GM20000 (cell line): ENCODE results near the gene HORMAD2.

Experiments
- DNase-seq: peaks from one replicate; pipeline ENCODE4 v3.0.0; 2012; ENCODE audit warnings: low spot score
- TF ChIP-seq, protein P1 (sequence below): IDR thresholded peaks from 2 replicates; pipeline ENCODE4 v1.5.1; 2012; ENCODE audit warnings: mild to moderate bottlenecking, control low read depth; ENCODE audit errors: extremely low read depth, missing control alignments

Gene HORMAD2

DNA sequence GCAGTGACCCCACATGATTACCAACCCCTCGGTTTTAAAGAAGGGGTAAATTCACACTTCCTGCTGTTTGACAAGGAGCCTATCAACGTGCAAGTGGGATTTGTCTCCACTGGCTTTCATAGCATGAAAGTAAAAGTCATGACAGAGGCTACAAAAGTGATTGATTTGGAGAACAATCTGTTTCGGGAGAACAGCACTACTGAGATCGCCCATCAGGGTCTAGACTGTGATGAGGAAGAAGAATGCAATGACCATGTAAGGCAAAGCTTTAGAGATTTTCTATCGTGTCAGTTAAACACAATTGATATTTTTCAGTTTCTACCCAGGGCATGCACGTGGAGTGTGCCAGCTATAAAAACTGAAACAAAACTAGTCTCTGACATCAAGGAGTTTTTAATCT, 41.7 kb downstream of the HORMAD2 start:
- TF ChIP-seq, protein P1, sequence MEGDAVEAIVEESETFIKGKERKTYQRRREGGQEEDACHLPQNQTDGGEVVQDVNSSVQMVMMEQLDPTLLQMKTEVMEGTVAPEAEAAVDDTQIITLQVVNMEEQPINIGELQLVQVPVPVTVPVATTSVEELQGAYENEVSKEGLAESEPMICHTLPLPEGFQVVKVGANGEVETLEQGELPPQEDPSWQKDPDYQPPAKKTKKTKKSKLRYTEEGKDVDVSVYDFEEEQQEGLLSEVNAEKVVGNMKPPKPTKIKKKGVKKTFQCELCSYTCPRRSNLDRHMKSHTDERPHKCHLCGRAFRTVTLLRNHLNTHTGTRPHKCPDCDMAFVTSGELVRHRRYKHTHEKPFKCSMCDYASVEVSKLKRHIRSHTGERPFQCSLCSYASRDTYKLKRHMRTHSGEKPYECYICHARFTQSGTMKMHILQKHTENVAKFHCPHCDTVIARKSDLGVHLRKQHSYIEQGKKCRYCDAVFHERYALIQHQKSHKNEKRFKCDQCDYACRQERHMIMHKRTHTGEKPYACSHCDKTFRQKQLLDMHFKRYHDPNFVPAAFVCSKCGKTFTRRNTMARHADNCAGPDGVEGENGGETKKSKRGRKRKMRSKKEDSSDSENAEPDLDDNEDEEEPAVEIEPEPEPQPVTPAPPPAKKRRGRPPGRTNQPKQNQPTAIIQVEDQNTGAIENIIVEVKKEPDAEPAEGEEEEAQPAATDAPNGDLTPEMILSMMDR, result no peak
- no peak for DNase-seq

DNA sequence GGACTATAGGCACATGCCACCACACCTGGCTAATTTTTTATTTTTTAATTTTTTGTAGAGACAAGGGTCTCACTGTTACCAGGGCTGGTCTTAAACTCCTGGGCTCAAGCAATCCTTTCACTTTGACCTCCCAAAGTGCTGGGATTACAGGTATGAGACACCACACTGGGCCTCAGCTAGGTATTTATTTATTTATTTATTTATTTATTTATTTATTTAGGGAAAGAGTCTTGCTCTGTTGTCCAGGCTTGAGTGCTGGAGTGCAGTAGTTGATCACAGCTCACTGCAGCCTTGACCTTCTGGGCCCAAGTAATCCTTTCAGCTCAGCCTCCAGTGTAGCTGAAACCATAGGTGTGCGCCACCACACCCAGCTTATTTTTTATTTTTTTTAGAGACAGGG, 43.2 kb downstream of the HORMAD2 start:
- no peak for DNase-seq
- TF ChIP-seq, protein P1, result no peak

DNA sequence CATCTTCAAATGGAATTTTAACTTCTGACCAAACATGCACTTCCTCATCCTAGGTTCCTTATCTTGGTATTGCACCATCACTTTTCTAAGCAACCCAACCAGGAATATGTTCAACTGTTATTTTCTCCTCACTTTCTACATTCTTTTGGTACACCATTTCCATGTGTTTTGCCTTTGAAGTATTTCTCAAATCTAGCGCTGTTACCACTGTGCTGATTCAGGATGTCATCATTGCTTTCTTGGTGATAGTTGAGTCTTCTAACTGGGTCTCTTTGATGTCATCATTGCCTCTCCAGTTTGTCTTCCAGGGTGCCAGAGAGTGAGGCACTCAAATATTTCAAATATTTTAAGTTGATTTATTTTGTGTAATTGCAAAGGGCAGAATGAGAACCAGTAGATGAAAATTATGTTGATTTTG, 47.5 kb downstream of the HORMAD2 start:
- TF ChIP-seq, protein P1, result no peak
- no peak for DNase-seq

DNA sequence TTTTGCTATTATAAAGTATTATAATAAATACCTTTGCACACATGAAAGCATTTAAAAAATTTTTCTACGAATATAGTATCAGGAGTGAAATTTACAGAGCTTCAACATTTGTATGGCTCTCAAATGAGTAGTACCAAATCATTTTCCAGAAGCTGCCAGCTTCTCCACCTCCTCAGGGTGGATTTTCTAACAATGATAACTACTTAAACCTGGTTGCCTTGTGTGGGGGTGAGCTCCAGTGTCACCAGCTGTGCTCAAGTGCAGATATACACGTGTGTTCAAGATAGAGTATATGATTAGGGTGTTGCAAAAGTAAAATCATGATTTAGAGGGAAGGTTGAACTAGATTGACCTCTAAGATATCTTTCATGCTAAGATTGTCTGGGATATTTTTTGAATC, 48.2 kb downstream of the HORMAD2 start:
- TF ChIP-seq, protein P1, result no peak
- no peak for DNase-seq

DNA sequence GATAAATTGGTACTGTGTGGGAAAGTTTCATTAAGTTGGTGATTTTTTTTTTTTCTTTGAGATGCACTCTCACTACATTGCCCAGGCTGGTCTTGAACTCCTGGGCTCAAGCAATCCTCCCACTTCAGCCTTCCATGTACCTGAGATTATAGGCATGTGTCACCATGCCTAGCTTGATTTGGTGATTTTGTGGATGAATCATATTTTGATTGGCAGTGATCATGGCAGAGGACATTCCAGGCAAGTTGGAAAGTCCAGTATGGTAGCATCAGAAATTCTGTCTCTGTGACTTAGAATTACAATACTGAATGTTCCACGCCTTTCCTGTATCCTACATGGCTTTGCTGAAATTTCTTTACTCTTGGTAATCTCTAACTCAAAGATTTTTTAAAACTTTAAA, 49.4 kb downstream of the HORMAD2 start:
- TF ChIP-seq, protein P1, result no peak
- DNase-seq, result no peak

DNA sequence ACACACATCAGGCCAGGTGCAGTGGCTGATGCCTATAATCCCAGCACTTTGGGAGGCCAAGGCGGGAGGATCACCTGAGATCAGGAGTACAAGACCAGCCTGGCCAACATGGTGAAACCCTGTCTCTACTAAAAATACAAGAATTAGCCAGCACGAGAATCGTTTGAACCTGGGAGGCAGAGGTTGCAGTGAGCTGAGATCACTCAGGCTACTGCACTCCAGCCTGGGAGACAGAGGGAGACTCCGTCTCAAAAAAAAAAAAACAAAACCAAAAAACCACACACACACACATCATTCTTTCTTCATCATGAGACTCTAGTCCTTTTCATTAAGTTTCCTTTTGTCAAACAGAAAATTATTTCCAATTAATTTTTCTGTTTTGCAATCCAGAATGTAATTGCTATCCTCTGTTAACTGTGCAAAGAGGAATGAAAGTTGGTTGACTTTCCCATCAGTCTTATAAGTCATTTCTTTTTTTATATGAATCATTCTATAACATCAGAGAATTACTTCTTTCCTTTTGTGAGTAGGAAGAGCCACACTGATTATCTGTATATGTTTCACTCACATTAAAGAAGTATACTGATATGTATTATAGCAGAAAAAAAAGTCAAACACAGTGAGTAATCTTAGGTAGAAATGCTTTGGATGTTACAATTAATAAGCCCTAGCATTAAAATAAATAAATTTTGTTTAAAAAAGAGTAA, 52.2 kb downstream of the HORMAD2 start:
- DNase-seq, result no peak
- TF ChIP-seq, protein P1, result no peak

DNA sequence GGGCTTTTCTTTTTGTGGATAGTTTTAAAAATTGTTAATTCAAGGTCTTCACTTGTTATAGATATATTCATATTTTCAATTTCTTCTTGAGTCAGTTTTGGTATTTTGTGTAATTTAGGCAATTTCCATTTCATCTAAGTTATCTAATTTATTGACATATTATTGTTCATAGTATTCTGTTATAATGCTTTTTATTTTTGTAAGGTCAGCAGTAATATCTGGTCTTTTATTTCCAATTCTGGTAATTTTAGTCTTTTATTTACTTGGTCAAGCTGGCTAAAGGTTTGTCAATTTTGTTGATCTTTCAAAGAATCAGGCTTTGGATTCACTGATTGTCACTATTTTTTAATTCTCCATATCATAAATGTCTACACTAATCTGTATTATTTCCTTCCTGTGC, 60.1 kb downstream of the HORMAD2 start:
- DNase-seq, result no peak
- TF ChIP-seq, protein P1, result no peak
